Astrocyte (in vitro differentiated cells and primary cell): ENCODE measurements around the gene AGTPBP1. TPM values are rescaled to one million over a fixed set of nuclear protein-coding genes. Genes with fewer than 3 reads are reported as not detected.

Source experiments
- DNase-seq: peaks from one replicate; pipeline ENCODE4 v3.0.0-alpha.2; 2010; ENCODE audit warnings: low read depth
- FAIRE-seq: peaks from 2 replicates; lab custom pipeline; 2011; peaks lifted over from hg19 to GRCh38; lab: Jason Lieb, UNC
- H2AFZ ChIP-seq: 2 replicates; pipeline ENCODE4 v1.6.0; 2012; ENCODE audit warnings: low read depth, low read length, inconsistent platforms
- H3K27ac ChIP-seq: 2 replicates; pipeline ENCODE4 v1.5.1; 2011; ENCODE audit warnings: low read depth, low read length, inconsistent platforms
- H3K27me3 ChIP-seq: 2 replicates; pipeline ENCODE4 v1.6.0; 2011; ENCODE audit warnings: low read length, inconsistent platforms; ENCODE audit not compliant: insufficient read depth
- H3K36me3 ChIP-seq: 2 replicates; pipeline ENCODE4 v1.5.1; 2011; ENCODE audit warnings: low read length, inconsistent platforms; ENCODE audit not compliant: insufficient read depth
- H3K4me1 ChIP-seq: 2 replicates; pipeline ENCODE4 v1.5.1; 2011; ENCODE audit warnings: low read length, inconsistent platforms; ENCODE audit not compliant: insufficient read depth
- H3K4me2 ChIP-seq: 2 replicates; pipeline ENCODE4 v1.6.0; 2012; ENCODE audit warnings: low read length, inconsistent platforms
- H3K4me3 ChIP-seq: 2 replicates; pipeline ENCODE4 v1.5.1; 2011; ENCODE audit warnings: low read depth, mild to moderate bottlenecking, low read length, inconsistent platforms; ENCODE audit not compliant: insufficient read depth
- H3K79me2 ChIP-seq: 2 replicates; pipeline ENCODE4 v1.6.0; 2012; ENCODE audit warnings: mild to moderate bottlenecking, low read length, inconsistent platforms; ENCODE audit not compliant: insufficient read depth
- H3K9ac ChIP-seq: 2 replicates; pipeline ENCODE4 v1.6.0; 2012; ENCODE audit warnings: mild to moderate bottlenecking, low read length, inconsistent platforms
- H3K9me3 ChIP-seq: 2 replicates; pipeline ENCODE4 v1.5.1; 2012; ENCODE audit warnings: low read depth, mild to moderate bottlenecking, low read length, inconsistent platforms; ENCODE audit not compliant: insufficient read depth
- H4K20me1 ChIP-seq: 2 replicates; pipeline ENCODE4 v1.6.0; 2012; ENCODE audit warnings: low read length, inconsistent platforms; ENCODE audit not compliant: insufficient read depth
- H3K27ac Mint-ChIP-seq: one replicate; pipeline ENCODE4 v1.8.0; 2021; ENCODE audit warnings: mild to moderate bottlenecking, mixed read lengths; ENCODE audit not compliant: unreplicated experiment
- H3K27me3 Mint-ChIP-seq: one replicate; pipeline ENCODE4 v1.8.0; 2021; ENCODE audit warnings: low read depth, mixed read lengths; ENCODE audit not compliant: unreplicated experiment
- H3K36me3 Mint-ChIP-seq: one replicate; pipeline ENCODE4 v1.8.0; 2021; ENCODE audit warnings: low read depth, mixed read lengths; ENCODE audit not compliant: unreplicated experiment
- H3K4me1 Mint-ChIP-seq: one replicate; pipeline ENCODE4 v1.8.0; 2021; ENCODE audit warnings: low read depth, mixed read lengths; ENCODE audit not compliant: unreplicated experiment
- H3K4me3 Mint-ChIP-seq: one replicate; pipeline ENCODE4 v1.8.0; 2021; ENCODE audit warnings: mild to moderate bottlenecking, moderate library complexity, mixed read lengths; ENCODE audit not compliant: unreplicated experiment
- H3K9me3 Mint-ChIP-seq: one replicate; pipeline ENCODE4 v1.8.0; 2021; ENCODE audit warnings: mild to moderate bottlenecking, mixed read lengths; ENCODE audit not compliant: unreplicated experiment
- EZH2 ChIP-seq: IDR thresholded peaks from 2 replicates; pipeline ENCODE4 v1.6.1; 2012; ENCODE audit warnings: mild to moderate bottlenecking, low read length, inconsistent platforms; ENCODE audit not compliant: insufficient read depth
- total RNA-seq: library from RNA; stranded (reverse); gene quantifications from 2 replicates; pipeline ENCODE4 v1.2.1, GENCODE V29; 2021
- TF ChIP-seq, protein P1 (sequence below): IDR thresholded peaks from 2 replicates; pipeline ENCODE4 v1.5.1; 2011; ENCODE audit warnings: low read depth, mild to moderate bottlenecking, inconsistent platforms, low read length, moderate library complexity; ENCODE audit not compliant: insufficient read depth

The AGTPBP1 gene
- total RNA-seq, 1 donor from 2014 or later: 30.0 TPM

DNA sequence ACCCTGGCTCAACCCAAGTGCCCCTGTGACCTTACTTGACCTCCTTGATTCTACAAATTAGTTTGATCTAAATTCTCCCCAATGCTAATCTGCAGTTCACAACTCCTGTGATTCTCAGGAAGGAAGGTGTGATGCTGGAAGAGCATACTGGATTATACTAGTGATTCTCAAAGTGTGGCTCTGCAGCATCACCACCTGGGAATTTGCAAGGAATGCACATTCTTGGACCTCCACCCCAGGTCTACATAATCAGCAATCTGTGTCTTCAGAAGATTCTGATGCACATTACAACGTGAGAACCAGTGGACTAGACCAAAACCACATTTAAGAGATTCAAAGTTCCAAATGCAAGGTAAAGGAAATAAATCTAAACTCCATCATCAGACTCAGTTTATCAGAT lies 198.6 kb downstream of the AGTPBP1 start:
- no peak for TF ChIP-seq EZH2
- TF ChIP-seq, protein P1, sequence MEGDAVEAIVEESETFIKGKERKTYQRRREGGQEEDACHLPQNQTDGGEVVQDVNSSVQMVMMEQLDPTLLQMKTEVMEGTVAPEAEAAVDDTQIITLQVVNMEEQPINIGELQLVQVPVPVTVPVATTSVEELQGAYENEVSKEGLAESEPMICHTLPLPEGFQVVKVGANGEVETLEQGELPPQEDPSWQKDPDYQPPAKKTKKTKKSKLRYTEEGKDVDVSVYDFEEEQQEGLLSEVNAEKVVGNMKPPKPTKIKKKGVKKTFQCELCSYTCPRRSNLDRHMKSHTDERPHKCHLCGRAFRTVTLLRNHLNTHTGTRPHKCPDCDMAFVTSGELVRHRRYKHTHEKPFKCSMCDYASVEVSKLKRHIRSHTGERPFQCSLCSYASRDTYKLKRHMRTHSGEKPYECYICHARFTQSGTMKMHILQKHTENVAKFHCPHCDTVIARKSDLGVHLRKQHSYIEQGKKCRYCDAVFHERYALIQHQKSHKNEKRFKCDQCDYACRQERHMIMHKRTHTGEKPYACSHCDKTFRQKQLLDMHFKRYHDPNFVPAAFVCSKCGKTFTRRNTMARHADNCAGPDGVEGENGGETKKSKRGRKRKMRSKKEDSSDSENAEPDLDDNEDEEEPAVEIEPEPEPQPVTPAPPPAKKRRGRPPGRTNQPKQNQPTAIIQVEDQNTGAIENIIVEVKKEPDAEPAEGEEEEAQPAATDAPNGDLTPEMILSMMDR: no peak
- Histone ChIP-seq H3K27me3 (no peaks in the 10 kb centered on the region), H3K4me3 (no peak overlapping the region), H3K9ac (no peak overlapping the region), H3K4me2 (no peak overlapping the region), H2AFZ (no peak overlapping the region), H3K27ac (no peak overlapping the region), H3K36me3 (no peaks in the 10 kb centered on the region), H3K4me1 (peaks cover 3% of the 10 kb centered on the region), H3K9me3 (no peaks in the 10 kb centered on the region), H3K79me2 (no peaks in the 10 kb centered on the region), H4K20me1 (no peaks in the 10 kb centered on the region)
- Mint-ChIP-seq H3K9me3 (no peaks in the 10 kb centered on the region), H3K36me3 (no peaks in the 10 kb centered on the region), H3K27ac (peak overlapping the region; percentile 55), H3K4me3 (no peak overlapping the region), H3K4me1 (peaks cover 5% of the 10 kb centered on the region), H3K27me3 (no peaks in the 10 kb centered on the region)
- DNase-seq (peak; percentile 39), FAIRE-seq (no peak)

DNA sequence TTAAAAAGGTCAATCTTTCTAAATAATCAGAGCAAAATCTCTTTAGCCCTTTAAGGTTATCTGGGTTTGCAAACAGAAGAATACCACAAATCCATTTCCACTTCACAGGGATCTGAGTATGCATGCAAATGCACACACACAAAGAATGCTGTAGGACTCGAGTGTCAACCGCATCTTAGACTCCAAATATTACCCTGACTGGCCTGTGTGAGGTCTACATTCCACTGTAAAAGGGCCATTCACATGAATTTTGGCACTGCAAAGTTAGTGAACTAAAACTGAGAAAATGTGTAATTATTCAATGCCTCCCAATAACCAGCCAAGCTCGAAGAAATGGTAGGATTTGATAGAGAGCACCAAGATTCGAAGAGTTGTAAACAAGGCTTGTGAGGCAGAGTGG lies 199.9 kb downstream of the AGTPBP1 start:
- peaks cover 3% of the 10 kb centered on the region for H3K4me1 ChIP-seq
- Mint-ChIP-seq H3K36me3 (no peaks in the 10 kb centered on the region), H3K4me1 (peaks cover 5% of the 10 kb centered on the region), H3K27me3 (no peaks in the 10 kb centered on the region), H3K27ac (no peak overlapping the region), H3K9me3 (no peaks in the 10 kb centered on the region), H3K4me3 (no peak overlapping the region)
- no peak overlapping the region for H3K4me2 ChIP-seq
- no peak overlapping the region for H3K4me3 ChIP-seq
- H3K27ac ChIP-seq: no peak overlapping the region
- no peaks in the 10 kb centered on the region for H3K9me3 ChIP-seq
- FAIRE-seq (no peak), DNase-seq (peak; percentile 84)
- no peaks in the 10 kb centered on the region for H4K20me1 ChIP-seq
- TF ChIP-seq EZH2: no peak
- TF ChIP-seq, protein P1: no peak
- no peaks in the 10 kb centered on the region for H3K79me2 ChIP-seq
- no peak overlapping the region for H3K9ac ChIP-seq
- no peaks in the 10 kb centered on the region for H3K27me3 ChIP-seq
- no peaks in the 10 kb centered on the region for H3K36me3 ChIP-seq
- H2AFZ ChIP-seq: no peak overlapping the region

DNA sequence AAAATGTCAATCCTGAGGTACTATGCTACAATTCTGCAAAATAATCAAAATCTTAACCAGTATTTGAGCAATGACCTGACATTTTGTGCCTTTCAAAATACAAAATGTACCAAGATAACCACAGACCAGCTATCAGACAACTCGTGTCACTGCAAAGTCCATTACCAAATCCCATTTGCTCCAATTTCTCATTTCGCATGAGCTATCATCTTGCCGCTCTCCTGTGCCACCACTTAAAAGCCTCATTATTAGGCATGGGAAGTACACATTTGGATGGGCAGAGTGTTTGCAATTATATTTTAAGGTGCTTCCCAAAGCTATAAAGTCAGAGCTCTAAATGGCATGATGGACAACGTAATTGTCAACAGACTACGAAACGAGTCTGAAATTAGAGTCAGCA lies 205.2 kb downstream of the AGTPBP1 start:
- no peaks in the 10 kb centered on the region for H3K36me3 Mint-ChIP-seq
- no peaks in the 10 kb centered on the region for H3K27me3 ChIP-seq
- H3K9me3 ChIP-seq: no peaks in the 10 kb centered on the region
- H4K20me1 ChIP-seq: no peaks in the 10 kb centered on the region
- DNase-seq (no peak), FAIRE-seq (no peak)
- H3K4me1 Mint-ChIP-seq: peaks cover 3% of the 10 kb centered on the region
- H3K79me2 ChIP-seq: no peaks in the 10 kb centered on the region
- H3K9me3 Mint-ChIP-seq: no peaks in the 10 kb centered on the region
- H3K4me3 ChIP-seq: no peak overlapping the region
- no peak overlapping the region for H3K27ac Mint-ChIP-seq
- H3K4me3 Mint-ChIP-seq: no peak overlapping the region
- no peak overlapping the region for H3K9ac ChIP-seq
- no peaks in the 10 kb centered on the region for H3K27me3 Mint-ChIP-seq
- peaks cover 3% of the 10 kb centered on the region for H3K4me1 ChIP-seq
- no peak overlapping the region for H3K27ac ChIP-seq
- H3K4me2 ChIP-seq: no peak overlapping the region
- TF ChIP-seq EZH2: no peak
- TF ChIP-seq, protein P1: no peak
- H2AFZ ChIP-seq: no peak overlapping the region
- H3K36me3 ChIP-seq: no peaks in the 10 kb centered on the region
